CD4-positive, alpha-beta memory T cell (primary cell): ENCODE measurements around the gene EME2. TPM values are rescaled to one million over a fixed set of nuclear protein-coding genes. Genes with fewer than 3 reads are reported as not detected.

Experiments used
- CTCF ChIA-PET: fragments of 350-600 bp; sonication (Branson Sonifier 250); formaldehyde crosslinking; loops from one replicate; lab custom pipeline; 2021; ENCODE audit warnings: inconsistent platforms; ENCODE audit not compliant: partially characterized antibody; lab: Charles Lee
- POLR2A ChIA-PET: fragments of 350-600 bp; sonication (Branson Sonifier 250); formaldehyde crosslinking; loops from one replicate; lab custom pipeline; 2021; ENCODE audit not compliant: partially characterized antibody; lab: Charles Lee
- DNase-seq, 5 donors: peaks; one replicate each; pipeline versions ENCODE4 v3.0.0 to v3.0.0-alpha.2; 2020 to 2022; ENCODE audit warnings: mixed read lengths in 1 of 5
- H3K27ac ChIP-seq: one replicate; pipeline ENCODE4 v1.7.0; 2013; ENCODE audit warnings: low read depth, low read length
- H3K27me3 ChIP-seq: 2 replicates; pipeline ENCODE4 v1.7.0; 2013; ENCODE audit warnings: mild to moderate bottlenecking, low read length, moderate library complexity; ENCODE audit not compliant: insufficient read depth
- H3K36me3 ChIP-seq: 2 replicates; pipeline ENCODE4 v1.7.0; 2013; ENCODE audit warnings: mild to moderate bottlenecking, low read length, moderate library complexity; ENCODE audit not compliant: insufficient read depth
- H3K4me1 ChIP-seq: 2 replicates; pipeline ENCODE4 v1.7.0; 2013; ENCODE audit warnings: mild to moderate bottlenecking, low read length, moderate library complexity; ENCODE audit not compliant: insufficient read depth
- H3K4me3 ChIP-seq, 2 donors: one replicate each; pipeline ENCODE4 v1.7.0; 2013; ENCODE audit warnings: low read length in 2 of 2, mild to moderate bottlenecking in 1 of 2
- H3K9me3 ChIP-seq, 2 donors: one replicate each; pipeline ENCODE4 v1.7.0; 2013; ENCODE audit warnings: low read length in 2 of 2, control low read depth in 1 of 2; ENCODE audit not compliant: control insufficient read depth in 1 of 2
- H3K27ac Mint-ChIP-seq, 7 donors: one replicate each; pipeline ENCODE4 v1.8.0; 2020 to 2021; ENCODE audit warnings: mixed read lengths in 7 of 7, mild to moderate bottlenecking in 6 of 7, inconsistent platforms in 3 of 7, moderate library complexity in 3 of 7
- H3K27me3 Mint-ChIP-seq, 2 donors: one replicate each; pipeline ENCODE4 v1.8.0; 2020 to 2021; ENCODE audit warnings: mixed read lengths in 2 of 2
- H3K36me3 Mint-ChIP-seq, 2 donors: one replicate each; pipeline ENCODE4 v1.8.0; 2020 to 2021; ENCODE audit warnings: mixed read lengths in 2 of 2, inconsistent platforms in 1 of 2, mild to moderate bottlenecking in 1 of 2
- H3K4me1 Mint-ChIP-seq, 4 donors: one replicate each; pipeline ENCODE4 v1.8.0; 2020 to 2021; ENCODE audit warnings: mixed read lengths in 4 of 4, mild to moderate bottlenecking in 1 of 4
- H3K4me3 Mint-ChIP-seq, 8 donors: one replicate each; pipeline ENCODE4 v1.8.0; 2020 to 2021; ENCODE audit warnings: mixed read lengths in 8 of 8, mild to moderate bottlenecking in 7 of 8, moderate library complexity in 6 of 8, inconsistent platforms in 3 of 8
- H3K9me3 Mint-ChIP-seq, 8 donors: one replicate each; pipeline ENCODE4 v1.8.0; 2020 to 2021; ENCODE audit warnings: mixed read lengths in 8 of 8, mild to moderate bottlenecking in 5 of 8, inconsistent platforms in 3 of 8, moderate library complexity in 1 of 8
- intact Hi-C: fragments of 100-400 bp; cut with micrococcal nuclease; formaldehyde crosslinking; loops from one replicate; pipeline ENCODE4 v1.15.1; 2023
- polyA plus RNA-seq, 2 donors: library from polyadenylated mRNA; unstranded; fragments of 300-500 nt; fragmentation: Illumina TruSeq; gene quantifications; one replicate each; pipeline ENCODE4 v1.2.3, GENCODE V29; 2021
- total RNA-seq, 2 experiments: library from RNA; stranded (reverse); gene quantifications; one replicate each; pipeline ENCODE4 v1.2.3, GENCODE V29; 2021

Gene EME2
- total and polyA plus RNA-seq, 4 experiments from 2014 or later: 0.30 to 33.1 (median 17.2) TPM

DNA sequence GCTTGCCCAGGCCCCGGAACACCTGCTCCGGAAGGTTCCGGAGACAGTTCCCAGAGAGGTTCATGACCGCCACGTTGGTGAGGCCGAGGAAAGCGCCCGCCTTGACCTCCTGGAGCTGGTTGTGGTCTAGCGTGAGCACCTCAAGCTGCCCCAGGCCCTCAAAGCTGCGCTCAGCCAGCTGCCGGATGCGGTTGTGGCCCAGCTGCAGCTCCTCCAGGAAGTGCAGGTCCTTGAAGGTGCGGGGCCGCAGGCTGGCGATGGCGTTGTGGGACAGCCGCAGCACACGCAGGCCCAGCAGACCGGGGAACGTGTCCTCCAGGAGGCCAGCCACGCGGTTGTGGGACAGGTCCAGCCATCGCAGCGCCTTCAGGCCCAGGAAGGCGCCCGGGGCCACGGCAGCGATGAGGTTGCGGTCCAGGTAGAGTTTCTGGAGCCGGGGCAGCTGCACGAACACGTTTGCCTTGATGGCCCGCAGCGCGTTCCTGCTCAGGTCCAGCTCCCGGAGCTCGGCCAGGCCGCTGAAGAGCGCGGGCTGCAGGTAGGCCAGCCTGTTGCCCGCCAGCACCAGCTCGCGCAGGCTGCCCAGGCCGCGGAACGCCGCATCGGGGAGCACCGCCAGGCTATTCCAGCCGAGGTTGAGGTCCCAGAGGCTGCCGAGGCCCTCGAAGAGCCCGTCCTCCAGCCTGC lies 18.8 kb downstream of the EME2 start:
- Mint-ChIP-seq H3K9me3 (no peaks in the 10 kb centered on the region), H3K27ac (no peak overlapping the region), H3K4me1 (peaks cover 0 to 3% (median 0%) of the 10 kb centered on the region in 4 donors), H3K27me3 (no peaks in the 10 kb centered on the region), H3K36me3 (peaks cover 4 to 8% of the 10 kb centered on the region in 2 donors), H3K4me3 (no peak overlapping the region)
- no peaks in the 10 kb centered on the region for H3K9me3 ChIP-seq
- no peak for DNase-seq
- no peak overlapping the region for H3K27ac ChIP-seq
- H3K4me1 ChIP-seq: no peaks in the 10 kb centered on the region
- H3K4me3 ChIP-seq: no peak overlapping the region
- CTCF ChIA-PET: no interaction called here
- H3K36me3 ChIP-seq: peaks cover 13% of the 10 kb centered on the region
- no peaks in the 10 kb centered on the region for H3K27me3 ChIP-seq
- POLR2A ChIA-PET: interaction anchor here (0.6 to 1.6 kb wide), 2 partner anchors 9 to 19 kb away, joined by 3 to 5 read pairs; partner anchors contain the start of genes EME2, MRPS34, NUBP2 and SPSB3
- intact Hi-C loops: no loop called here

DNA sequence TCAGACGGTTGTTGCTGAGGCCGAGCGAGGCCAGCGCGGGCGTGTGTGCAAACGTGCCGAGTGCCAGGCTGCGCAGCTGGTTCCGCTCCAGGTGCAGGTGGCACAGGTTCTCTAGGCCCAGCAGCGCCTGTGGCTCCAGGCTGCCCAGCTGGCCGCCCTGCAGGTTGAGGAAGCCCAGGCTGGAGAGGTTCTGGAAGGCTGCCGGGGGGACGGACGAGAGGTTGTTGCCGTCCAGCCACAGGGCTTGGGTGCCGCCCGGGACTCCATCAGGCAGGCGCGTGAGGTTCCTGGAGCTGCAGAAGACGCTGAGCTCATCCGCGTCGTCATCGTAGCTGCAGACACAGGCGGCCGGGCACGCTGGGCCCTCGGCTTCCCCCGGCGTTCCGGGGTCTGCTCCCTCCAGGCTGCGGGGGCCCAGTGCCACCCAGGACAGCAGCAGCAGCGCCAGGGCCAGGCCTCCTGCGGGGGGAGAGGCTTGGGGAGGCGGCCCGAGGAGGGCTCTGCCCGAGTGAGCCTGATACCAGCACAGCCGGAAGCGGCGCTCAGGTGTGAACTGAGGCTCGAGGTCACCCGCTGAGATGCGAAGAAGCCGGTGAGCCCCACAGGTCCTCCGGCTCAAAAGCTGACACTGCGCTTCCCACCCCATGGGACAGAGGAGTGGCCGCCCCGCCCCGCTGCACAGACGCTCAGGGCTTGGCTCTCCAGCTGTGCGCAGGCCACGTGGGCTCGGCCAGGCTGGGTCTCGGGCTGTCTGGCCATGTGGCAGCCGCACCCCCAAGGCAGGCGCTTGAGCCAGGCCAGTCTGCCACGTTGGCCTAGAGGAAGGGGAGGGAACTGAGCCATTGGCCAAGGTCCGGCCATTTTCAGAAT lies 19.6 kb downstream of the EME2 start:
- no peaks in the 10 kb centered on the region for H3K27me3 ChIP-seq
- POLR2A ChIA-PET: interaction anchor here (1.6 kb wide), 3 partner anchors 9 to 20 kb away, joined by 4 to 5 read pairs (median 5); partner anchors contain the start of genes EME2, MRPS34, NUBP2 and SPSB3
- Mint-ChIP-seq H3K36me3 (peaks cover 8 to 9% of the 10 kb centered on the region in 2 donors), H3K9me3 (peaks cover 0 to 5% (median 2%) of the 10 kb centered on the region in 8 donors), H3K27ac (no peak overlapping the region), H3K4me3 (no peak overlapping the region), H3K4me1 (peaks cover 0 to 3% (median 0%) of the 10 kb centered on the region in 4 donors), H3K27me3 (no peaks in the 10 kb centered on the region)
- CTCF ChIA-PET: no interaction called here
- no peak overlapping the region for H3K4me3 ChIP-seq
- no peak for DNase-seq
- intact Hi-C loops: no loop called here
- H3K36me3 ChIP-seq: peaks cover 9% of the 10 kb centered on the region
- no peaks in the 10 kb centered on the region for H3K4me1 ChIP-seq
- H3K9me3 ChIP-seq: no peaks in the 10 kb centered on the region
- H3K27ac ChIP-seq: no peak overlapping the region

DNA sequence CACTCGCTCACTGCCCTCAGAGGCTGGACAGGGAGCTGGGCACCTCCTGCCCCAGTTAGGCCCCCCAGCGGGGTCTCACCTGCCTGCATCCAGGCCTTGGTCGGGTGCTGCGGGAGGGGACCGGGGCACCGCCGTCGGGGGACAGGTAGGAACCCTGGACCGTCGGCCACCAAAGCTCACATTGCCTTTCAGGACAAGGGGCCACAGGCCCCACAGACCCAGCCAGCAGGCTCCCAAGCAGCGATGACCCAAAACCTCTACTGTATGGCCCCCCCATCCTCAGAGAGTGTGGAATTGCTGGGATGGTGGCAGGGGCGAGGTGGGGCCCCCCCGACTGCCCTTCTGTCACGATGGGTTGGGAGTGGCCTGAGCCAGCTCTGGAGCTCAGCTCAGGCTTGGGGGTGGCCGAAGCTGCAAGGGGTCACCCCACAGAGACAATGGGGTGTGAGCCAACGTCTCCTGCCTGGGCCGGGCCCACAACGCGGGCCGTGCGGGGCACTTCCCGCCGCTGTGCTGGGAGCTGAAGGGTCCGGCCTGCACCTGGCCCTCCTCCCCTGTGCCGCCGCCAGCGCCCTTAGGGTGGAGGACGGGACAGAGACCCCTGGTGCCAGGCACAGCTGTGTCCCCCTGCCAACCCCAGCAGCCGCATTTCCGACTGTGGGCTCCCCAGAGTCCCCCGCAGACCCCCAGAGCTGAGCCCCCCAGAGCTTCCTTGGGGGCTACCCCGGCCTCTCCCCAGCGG lies 20.4 kb downstream of the EME2 start:
- DNase-seq: no peak
- H3K4me1 Mint-ChIP-seq: peaks cover 0 to 3% (median 0%) of the 10 kb centered on the region in 4 donors
- intact Hi-C loops: no loop called here
- peaks cover 7% of the 10 kb centered on the region for H3K36me3 ChIP-seq
- peaks cover 10% of the 10 kb centered on the region in 2 donors for H3K36me3 Mint-ChIP-seq
- no peaks in the 10 kb centered on the region for H3K27me3 Mint-ChIP-seq
- H3K27ac ChIP-seq: no peak overlapping the region
- POLR2A ChIA-PET: interaction anchor here (0.9 to 1.6 kb wide), 3 partner anchors 10 to 21 kb away, joined by 3 to 5 read pairs (median 4); partner anchors contain the start of genes EME2, MRPS34, NUBP2 and SPSB3
- H3K27ac Mint-ChIP-seq: no peak overlapping the region
- H3K4me3 Mint-ChIP-seq: no peak overlapping the region
- CTCF ChIA-PET: no interaction called here
- H3K9me3 Mint-ChIP-seq: peaks cover 0 to 9% (median 5%) of the 10 kb centered on the region in 8 donors
- no peak overlapping the region for H3K4me3 ChIP-seq
- H3K9me3 ChIP-seq: no peaks in the 10 kb centered on the region
- H3K4me1 ChIP-seq: no peaks in the 10 kb centered on the region
- H3K27me3 ChIP-seq: no peaks in the 10 kb centered on the region

DNA sequence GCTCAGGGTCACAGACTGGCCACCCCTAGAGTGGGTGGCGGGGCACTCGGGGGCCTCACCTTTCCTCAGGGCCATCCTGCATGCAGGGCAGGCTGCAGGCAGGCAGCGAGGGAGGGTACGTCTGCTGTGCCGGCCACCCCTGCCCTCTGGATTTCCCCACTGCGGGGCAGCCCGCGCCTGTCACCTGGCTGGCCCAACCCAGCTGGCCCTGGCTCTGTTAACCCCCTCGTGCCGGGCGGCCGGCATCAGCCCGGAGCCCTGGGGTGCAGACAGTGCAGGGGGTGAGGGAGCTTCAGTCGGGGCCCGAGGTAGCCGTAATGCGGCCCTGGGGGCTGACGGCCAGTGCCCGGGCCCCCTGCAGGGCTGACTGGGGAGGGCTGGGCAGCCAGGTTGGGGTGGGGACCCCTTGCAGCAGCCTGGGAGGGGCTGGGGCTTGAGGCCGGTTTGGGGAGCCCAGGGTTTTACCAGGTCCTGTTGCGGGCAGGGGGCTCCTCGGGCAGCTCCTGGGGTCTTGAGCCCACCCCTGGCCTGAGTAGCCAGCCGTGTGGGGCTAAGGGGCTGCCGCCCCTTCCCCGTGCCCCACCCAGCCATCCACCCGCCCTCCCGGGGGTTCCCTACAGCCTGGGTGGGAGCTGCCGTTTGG lies 21.1 kb downstream of the EME2 start, which contains the start of gene IGFALS:
Gene IGFALS, minus strand, starts transcription at position 128 of the 643 bp plus-strand sequence. Its CDS starts 53 bp downstream, at position 75.
- no peak within 1 kb of the TSS for H3K27ac Mint-ChIP-seq
- Histone ChIP-seq H3K4me3 (no peak within 1 kb of the TSS), H3K27me3 (no peaks in the 10 kb centered on the region), H3K36me3 (peaks cover 4% of the 10 kb centered on the region), H3K27ac (no peak within 1 kb of the TSS), H3K4me1 (no peaks in the 10 kb centered on the region), H3K9me3 (no peaks in the 10 kb centered on the region)
- no peak within 1 kb of the TSS for H3K4me3 Mint-ChIP-seq
- H3K9me3 Mint-ChIP-seq: peaks cover 0 to 13% (median 5%) of the 10 kb centered on the region in 8 donors
- peaks cover 0 to 3% (median 0%) of the 10 kb centered on the region in 4 donors for H3K4me1 Mint-ChIP-seq
- H3K36me3 Mint-ChIP-seq: peaks cover 8 to 10% of the 10 kb centered on the region in 2 donors
- ChIA-PET POLR2A (interaction anchor here (0.9 to 1.6 kb wide), 3 partner anchors 10 to 22 kb away, joined by 3 to 5 read pairs (median 4); partner anchors contain the start of genes EME2, MRPS34, NUBP2 and SPSB3), CTCF (no interaction called here)
- DNase-seq: no peak
- intact Hi-C loops: no loop called here
- no peaks in the 10 kb centered on the region for H3K27me3 Mint-ChIP-seq

DNA sequence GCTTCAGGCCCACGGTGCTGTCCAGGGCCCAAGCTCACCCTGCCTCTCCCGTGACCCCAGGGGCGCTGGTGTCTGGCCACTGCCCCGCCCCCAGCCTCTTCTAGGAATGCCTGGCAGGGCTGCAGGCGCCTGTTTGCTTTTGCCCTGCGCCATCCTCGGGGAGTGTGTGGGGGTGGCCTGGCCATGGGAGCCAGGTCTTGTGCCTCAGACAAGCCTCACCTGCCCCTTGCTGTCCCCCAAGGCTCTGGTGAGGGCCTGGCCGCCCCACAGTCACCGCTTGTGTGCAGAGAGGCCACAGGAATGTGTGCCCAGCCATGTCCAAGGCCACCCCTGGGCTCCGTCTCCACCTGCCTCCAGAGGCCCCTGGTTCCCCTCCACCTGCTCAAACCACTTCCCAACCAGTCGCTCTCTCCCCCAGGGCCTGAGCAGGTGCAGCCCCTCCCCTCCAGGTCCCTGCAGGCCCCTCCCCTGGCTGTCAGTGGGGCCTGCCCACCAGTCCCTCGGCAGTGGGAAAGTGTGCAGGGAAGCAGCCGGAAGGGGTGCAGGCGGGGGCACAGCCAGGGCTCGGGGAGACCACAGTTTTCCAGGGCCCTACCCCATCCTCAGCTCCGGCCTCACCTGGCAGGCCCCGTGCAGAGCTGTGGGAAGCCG lies 21.7 kb downstream of the EME2 start:
- ChIA-PET CTCF (no interaction called here), POLR2A (interaction anchor here (1.6 kb wide), 1 partner anchor 12 kb away, joined by 5 read pairs; the partner anchor contains the start of genes NUBP2 and SPSB3)
- Histone ChIP-seq H3K4me1 (no peaks in the 10 kb centered on the region), H3K4me3 (no peak overlapping the region), H3K27ac (no peak overlapping the region), H3K27me3 (no peaks in the 10 kb centered on the region), H3K36me3 (no peaks in the 10 kb centered on the region), H3K9me3 (no peaks in the 10 kb centered on the region)
- no peak overlapping the region for H3K27ac Mint-ChIP-seq
- H3K9me3 Mint-ChIP-seq: peaks cover 0 to 17% (median 9%) of the 10 kb centered on the region in 8 donors
- peaks cover 2 to 10% of the 10 kb centered on the region in 2 donors for H3K36me3 Mint-ChIP-seq
- H3K4me1 Mint-ChIP-seq: no peaks in the 10 kb centered on the region
- no peak overlapping the region for H3K4me3 Mint-ChIP-seq
- H3K27me3 Mint-ChIP-seq: no peaks in the 10 kb centered on the region
- no peak for DNase-seq
- intact Hi-C loops: no loop called here
